GM21529 (cell line): ENCODE measurements around the gene ROCK2.

Source experiments
- ATAC-seq: cut with Tn5 transposase; IDR thresholded peaks from one replicate; pipeline ENCODE4 v1.9.1; 2021; ENCODE audit not compliant: unreplicated experiment

ROCK2 gene

GRCh38 chr2:11312770-11313471, 31.5 kb downstream of the ROCK2 start:
- ATAC-seq = no peak

- ATAC-seq = no peak
Observed at GRCh38 chr2:11311543-11311942, 32.9 kb downstream of the ROCK2 start.

- ATAC-seq = no peak
Observed at GRCh38 chr2:11310212-11310611, 34.2 kb downstream of the ROCK2 start.

GRCh38 chr2:11309706-11310105, 34.7 kb downstream of the ROCK2 start:
- no peak for ATAC-seq

DNA sequence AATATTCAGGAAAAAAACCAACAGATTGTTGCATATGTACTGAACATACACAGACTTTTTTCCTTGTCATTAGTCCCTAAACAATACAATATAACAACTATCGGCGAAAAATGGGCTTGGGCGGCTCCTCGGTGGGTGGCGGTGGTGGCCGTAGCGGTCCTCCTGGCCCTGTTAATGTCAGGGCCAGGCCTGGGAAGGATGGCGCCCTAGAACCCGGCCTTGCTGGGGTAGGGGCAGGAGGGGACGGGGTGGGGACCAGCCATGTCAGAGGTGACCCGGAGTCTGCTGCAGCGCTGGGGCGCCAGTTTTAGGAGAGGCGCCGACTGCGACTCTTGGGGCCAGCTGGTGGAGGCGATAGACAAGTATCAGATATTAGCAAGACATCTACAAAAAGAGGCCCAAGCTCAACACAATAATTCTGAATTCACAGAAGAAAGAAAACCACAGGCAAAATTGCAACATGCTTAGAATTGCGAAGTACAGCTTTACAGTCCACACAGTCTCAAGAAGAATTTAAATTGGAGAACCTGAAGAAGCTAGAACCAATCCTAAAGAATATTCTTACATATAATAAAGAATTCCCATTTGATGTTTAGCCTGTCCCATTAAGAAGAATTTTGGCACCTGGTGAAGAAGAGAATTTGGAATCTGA, 36.5 kb downstream of the ROCK2 start:
- no peak for ATAC-seq

- no peak for ATAC-seq
Observed at GRCh38 chr2:11305958-11306357, 38.5 kb downstream of the ROCK2 start.

GRCh38 chr2:11305338-11305737, 39.1 kb downstream of the ROCK2 start:
- ATAC-seq = no peak

DNA sequence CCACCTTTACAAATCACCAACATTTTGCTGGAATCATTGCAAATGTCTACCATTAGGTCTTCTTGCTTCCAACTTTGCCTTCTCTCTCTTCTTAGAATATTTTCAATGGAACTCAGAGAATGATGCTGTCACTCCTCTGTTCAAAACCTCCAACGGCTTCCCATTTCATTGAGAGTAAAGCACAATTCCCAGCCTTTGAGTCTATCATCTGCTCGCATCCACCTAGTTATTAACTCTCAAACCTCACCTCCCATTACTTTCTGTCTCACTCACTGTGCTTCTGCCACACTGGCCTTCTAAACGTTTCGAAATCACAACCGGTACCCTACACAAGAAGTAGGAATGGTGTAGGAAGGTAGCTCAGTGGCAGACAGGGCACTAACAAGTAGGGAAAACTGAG, 40.0 kb downstream of the ROCK2 start:
- no peak for ATAC-seq

DNA sequence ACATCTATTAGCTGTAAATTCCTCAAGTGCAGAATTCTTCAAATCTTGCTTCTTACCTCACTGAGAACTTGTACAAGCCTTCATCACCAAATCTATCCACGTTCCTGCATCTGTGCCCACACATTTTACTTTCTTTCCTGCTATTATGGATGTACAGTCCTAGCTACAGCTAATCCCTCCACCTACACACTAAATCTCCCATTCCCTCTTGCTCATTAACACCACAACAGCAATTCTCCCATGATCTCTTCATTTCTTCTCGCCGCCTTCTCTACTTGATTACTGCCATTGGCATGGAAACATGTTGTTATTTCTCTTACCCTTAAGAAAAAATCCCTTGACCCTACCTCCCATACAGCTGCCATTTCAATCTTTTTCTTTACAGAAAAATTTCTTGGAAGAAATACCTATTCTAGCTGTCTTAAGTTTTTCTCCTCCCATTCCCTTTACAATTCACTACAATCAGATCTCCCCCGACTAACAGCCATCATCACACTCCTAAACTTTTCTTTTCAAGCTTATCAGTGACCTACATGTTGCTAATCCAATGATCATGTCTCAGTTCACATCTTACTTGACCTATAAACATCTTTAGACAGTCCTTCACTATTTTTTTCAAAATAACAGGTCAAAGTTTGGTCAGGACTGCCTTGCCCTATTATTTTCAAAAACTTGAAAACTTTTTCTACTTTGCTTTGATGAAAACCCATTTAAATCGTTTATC, 41.0 kb downstream of the ROCK2 start:
- no peak for ATAC-seq

DNA sequence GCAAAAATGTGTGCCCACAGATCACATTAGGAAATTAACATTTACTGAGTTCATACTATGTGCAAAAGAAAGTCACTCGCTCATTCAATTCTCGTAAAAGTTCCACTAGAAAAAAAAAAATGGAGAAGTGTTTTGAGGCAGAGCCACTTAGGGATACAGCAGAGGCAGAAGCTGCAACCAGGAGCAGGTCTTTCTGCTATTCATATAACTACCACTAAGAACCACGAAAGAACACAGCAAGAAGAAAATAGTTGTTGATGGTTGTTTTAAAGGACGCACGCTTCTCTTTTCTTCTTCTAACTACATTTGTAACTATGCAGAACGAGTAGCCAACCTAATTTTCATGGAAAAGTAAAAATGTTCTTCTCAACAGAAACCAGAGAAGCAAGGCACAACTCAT, 45.0 kb downstream of the ROCK2 start:
- ATAC-seq = no peak

GRCh38 chr2:11298592-11298991, 45.8 kb downstream of the ROCK2 start:
- ATAC-seq = no peak

DNA sequence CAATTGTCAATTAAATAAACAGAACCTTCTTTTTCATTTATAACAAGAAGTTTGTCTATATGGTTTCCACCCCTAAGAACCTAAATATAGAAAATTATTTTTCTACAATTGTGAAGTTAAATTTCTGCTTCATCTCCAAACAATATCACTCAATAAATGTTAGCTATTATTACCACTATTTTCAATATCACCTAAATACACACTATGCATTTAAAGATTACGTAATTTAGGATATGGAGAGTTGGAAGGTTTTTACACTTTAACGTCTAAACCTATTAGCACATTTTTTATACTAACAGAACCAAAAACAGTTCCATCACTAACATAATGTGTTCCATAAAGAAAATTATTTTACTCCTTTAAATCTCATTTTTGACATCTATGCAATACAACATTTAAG, 48.0 kb downstream of the ROCK2 start:
- ATAC-seq = no peak

DNA sequence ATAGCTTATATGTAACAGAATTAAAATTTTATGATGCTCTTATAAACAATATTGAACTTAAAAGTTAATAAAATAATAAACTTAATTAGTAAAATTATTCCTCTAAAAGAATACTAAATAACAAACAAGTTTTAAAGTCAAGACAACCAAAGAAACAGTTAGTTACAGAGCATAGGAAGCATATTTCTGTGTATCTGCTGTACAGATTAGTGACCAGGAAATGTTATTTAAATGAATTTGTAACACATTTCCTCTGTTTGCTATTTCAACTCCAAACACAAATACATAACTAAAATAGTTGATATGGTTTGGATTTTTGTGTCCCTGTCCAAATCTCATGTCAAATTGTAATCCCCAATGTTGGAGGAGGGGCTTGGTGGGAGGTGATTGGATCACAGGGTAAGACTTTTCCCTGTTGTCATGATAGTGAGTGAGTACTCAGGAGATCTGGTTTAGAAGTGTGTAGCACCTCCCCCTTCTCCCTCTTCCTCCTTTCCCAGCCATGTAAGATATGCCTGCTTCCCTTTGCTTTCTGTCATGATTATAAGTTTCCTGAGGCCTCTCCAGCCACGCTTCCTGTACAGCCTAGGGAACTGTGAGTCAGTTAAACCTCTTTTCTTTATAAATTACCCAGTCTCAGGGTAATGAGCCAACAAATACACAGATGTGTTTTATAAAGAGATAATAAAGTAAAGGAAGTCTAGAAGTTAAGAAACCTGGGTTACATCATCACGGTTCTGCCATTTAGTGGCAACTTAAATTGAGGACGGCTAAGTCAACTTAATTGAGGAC, 51.8 kb downstream of the ROCK2 start:
- no peak for ATAC-seq

- ATAC-seq = no peak
Observed at GRCh38 chr2:11290713-11291112, 53.7 kb downstream of the ROCK2 start.

DNA sequence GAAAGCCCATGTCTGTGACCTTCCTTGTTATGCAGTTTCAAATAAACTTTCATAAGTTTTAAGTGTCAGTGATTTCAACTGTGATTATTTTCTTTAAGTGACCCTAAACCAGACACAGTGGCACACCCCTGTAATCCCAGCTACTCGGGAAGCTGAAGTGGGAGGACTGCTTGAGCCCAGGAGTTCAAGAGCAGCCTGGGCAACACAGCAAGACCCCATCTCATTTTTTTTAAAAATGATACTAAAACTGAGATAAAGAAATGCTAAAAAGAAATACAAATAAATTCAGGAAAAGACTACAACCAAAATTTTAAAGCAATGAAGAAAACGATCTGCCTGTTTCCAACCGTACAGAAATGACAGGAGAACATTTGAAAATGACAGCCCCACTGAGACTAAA, 54.2 kb downstream of the ROCK2 start:
- no peak for ATAC-seq

GRCh38 chr2:11288431-11288830, 56.0 kb downstream of the ROCK2 start:
- no peak for ATAC-seq

DNA sequence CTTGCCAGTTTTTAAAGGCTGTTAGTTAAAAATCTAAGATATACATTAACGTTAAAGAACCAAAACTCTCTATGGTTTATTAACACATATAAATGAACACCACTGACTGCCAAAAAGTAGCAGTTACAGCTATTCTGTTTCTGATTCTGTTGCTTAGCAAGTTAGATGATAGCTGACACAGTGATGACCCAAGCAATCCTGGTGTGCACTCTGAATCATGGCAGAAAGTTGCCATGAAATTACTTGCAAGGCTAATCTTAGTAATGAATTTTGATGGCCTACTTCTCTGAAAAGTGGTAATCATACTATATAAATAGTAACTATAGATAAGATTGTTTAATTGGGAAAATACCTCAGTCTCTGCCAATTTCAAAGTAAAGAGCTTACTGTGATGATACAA, 57.7 kb downstream of the ROCK2 start:
- no peak for ATAC-seq

DNA sequence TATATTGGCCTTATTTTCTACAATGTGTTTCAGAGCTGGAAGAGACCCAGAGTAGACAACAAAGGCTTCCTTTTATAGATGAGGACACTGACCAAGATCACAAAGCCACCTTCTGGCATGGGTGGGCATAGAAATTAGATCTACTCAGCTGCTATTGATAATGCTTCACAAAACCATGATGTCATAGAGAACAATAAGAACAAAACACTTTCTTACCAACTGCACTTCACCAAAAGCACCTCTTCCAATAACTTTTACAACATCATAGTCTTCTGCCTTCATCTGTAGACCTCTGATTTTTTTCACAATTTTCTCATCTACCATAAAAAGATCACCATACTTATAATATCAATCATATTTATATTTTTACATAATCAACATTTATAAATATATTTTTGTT, 58.1 kb downstream of the ROCK2 start:
- ATAC-seq = no peak

- ATAC-seq = no peak
Observed at GRCh38 chr2:11285499-11285898, 58.9 kb downstream of the ROCK2 start.

DNA sequence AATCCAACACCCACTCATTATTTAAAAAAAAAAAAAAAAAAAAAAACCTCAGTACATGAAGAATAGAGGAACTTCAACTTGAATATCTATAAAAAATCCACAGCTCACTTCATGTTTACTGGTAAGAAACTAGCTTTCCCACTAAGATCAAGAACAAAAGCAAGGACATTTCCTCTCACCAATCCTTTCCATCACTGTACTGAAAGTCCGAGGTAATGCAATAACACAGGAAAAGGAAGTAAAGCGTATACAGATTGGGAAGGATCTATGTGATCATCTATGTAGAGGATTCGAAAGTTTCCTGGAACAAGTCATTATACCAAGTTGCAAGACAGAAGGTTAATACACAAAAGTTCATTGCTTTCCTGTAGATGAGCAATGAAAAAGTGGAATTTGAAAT, 63.2 kb downstream of the ROCK2 start:
- no peak for ATAC-seq

GRCh38 chr2:11280713-11281112, 63.7 kb downstream of the ROCK2 start:
- no peak for ATAC-seq
